ENCODE measurements around the gene TRMT112.

Gene TRMT112

GRCh38 chr11:64268025-64268892 is 49.1 kb downstream of the TRMT112 start:
- peak; percentile 14 for DNase-seq

GRCh38 chr11:64267207-64267945 is 50.0 kb downstream of the TRMT112 start:
- no peak for DNase-seq
